ENCODE results near the gene DCAF11. TPM values are rescaled to one million over a fixed set of nuclear protein-coding genes. Genes with fewer than 3 reads are reported as not detected.

Gene DCAF11
- total and polyA plus RNA-seq, 2 of the 13 experiments (the other 11 are each of a cell fraction or from before 2014, with no cell fraction given), result 150 to 257 TPM

GRCh38 chr14:24093901-24094840 lies 20.4 kb upstream of the DCAF11 start, which contains the start of gene PCK2 (continued):
- TF ChIP-seq PAXIP1 (CRISPR knock-in tag; conservative IDR thresholded peaks at IDR 0.05), result peak; percentile 96
- TF ChIP-seq EEA1 (CRISPR knock-in tag; IDR thresholded peaks at IDR 0.05; ENCODE audit: borderline replicate concordance), result peak; percentile 91
- peak; percentile 100 for TF ChIP-seq ATF7-NPFF (CRISPR knock-in tag; IDR thresholded peaks at IDR 0.05; ENCODE audit: low read depth)
- TF ChIP-seq SP4 (CRISPR knock-in tag; IDR thresholded peaks at IDR 0.05), result no peak
- no peak; the same call in 1 of the 2 replicates for TF ChIP-seq NFE2L1 (CRISPR knock-in tag; IDR thresholded peaks at IDR 0.05; ENCODE audit: borderline replicate concordance)
- TF ChIP-seq RFXANK (CRISPR knock-in tag; IDR thresholded peaks at IDR 0.05), result peak; percentile 96
- peak; percentile 98; the same call in 1 of the 2 replicates for TF ChIP-seq HIC2 (CRISPR knock-in tag; IDR thresholded peaks at IDR 0.05; ENCODE audit: low read depth)
- TF ChIP-seq ZFYVE20 (CRISPR knock-in tag; IDR thresholded peaks at IDR 0.05; ENCODE audit: borderline replicate concordance, low read depth), result peak; percentile 96
- TF ChIP-seq ZNF335 (CRISPR knock-in tag; IDR thresholded peaks at IDR 0.05), result peak; percentile 71; the same call in 1 of the 2 replicates
- TF ChIP-seq GPBP1L1 (CRISPR knock-in tag; IDR thresholded peaks at IDR 0.05), result no peak
- peak; percentile 93 for TF ChIP-seq PTBP1 (IDR thresholded peaks at IDR 0.05; ENCODE audit: low read depth, low read length, poor library complexity, severe bottlenecking)
- no peak for TF ChIP-seq NPAS2 (CRISPR knock-in tag; IDR thresholded peaks at IDR 0.05; ENCODE audit: borderline replicate concordance)
- peak; percentile 92 for TF ChIP-seq CEBPB (IDR thresholded peaks at IDR 0.05; ENCODE audit: borderline replicate concordance, low read depth, low read length)
- 0 out of 2 replicates have a peak, but pooled peaks have one; percentile 14 for TF ChIP-seq NFE2 (CRISPR knock-in tag; IDR thresholded peaks at IDR 0.05)
- no peak for TF ChIP-seq ZNF607 (CRISPR knock-in tag; IDR thresholded peaks at IDR 0.05; ENCODE audit: borderline replicate concordance)
- peak; percentile 58; the same call in 1 of the 2 replicates for TF ChIP-seq PRDM10 (CRISPR knock-in tag; IDR thresholded peaks at IDR 0.05; ENCODE audit: low read depth)
- peak; percentile 94 for TF ChIP-seq ZBTB7B (CRISPR knock-in tag; IDR thresholded peaks at IDR 0.05)
